Fibroblast of pulmonary artery (primary cell): ENCODE results near the gene GRIN2A.

ENCODE experiments used
- DNase-seq: peaks from one replicate; pipeline ENCODE4 v3.0.0-alpha.2; 2010; ENCODE audit warnings: low read depth
- H3K4me3 ChIP-seq: replicated peaks from 2 replicates; pipeline ENCODE4 v1.5.1; 2011; ENCODE audit warnings: low read depth, mild to moderate bottlenecking, control low read depth, low read length, moderate library complexity
- TF ChIP-seq, protein P1 (sequence below): IDR thresholded peaks from 2 replicates; pipeline ENCODE4 v1.5.1; 2011; ENCODE audit warnings: mild to moderate bottlenecking, control low read depth, low read length, inconsistent platforms; ENCODE audit errors: missing control alignments

The GRIN2A gene

DNA sequence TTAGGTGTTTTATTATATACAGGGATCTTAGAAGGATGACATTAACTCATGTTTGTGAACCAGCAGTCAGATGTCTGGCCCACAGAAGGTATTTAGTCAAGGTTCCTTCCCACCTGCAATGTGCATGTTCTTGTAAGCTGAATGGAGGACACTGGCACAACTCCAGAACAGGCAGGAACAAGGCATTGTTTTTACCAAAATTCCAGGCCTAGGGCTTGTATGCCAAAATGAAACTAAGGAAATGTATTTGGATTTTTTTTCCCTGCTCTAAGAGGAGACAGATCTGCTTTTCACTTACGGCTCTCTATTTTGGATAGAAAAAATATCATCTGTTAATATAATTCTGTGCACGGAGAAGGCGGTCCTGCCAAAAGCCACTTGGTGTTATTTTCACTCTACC lies 312.5 kb downstream of the GRIN2A start:
- DNase-seq, result no peak
- no peak overlapping the region for H3K4me3 ChIP-seq
- TF ChIP-seq, protein P1, sequence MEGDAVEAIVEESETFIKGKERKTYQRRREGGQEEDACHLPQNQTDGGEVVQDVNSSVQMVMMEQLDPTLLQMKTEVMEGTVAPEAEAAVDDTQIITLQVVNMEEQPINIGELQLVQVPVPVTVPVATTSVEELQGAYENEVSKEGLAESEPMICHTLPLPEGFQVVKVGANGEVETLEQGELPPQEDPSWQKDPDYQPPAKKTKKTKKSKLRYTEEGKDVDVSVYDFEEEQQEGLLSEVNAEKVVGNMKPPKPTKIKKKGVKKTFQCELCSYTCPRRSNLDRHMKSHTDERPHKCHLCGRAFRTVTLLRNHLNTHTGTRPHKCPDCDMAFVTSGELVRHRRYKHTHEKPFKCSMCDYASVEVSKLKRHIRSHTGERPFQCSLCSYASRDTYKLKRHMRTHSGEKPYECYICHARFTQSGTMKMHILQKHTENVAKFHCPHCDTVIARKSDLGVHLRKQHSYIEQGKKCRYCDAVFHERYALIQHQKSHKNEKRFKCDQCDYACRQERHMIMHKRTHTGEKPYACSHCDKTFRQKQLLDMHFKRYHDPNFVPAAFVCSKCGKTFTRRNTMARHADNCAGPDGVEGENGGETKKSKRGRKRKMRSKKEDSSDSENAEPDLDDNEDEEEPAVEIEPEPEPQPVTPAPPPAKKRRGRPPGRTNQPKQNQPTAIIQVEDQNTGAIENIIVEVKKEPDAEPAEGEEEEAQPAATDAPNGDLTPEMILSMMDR, result no peak

GRCh38 chr16:9868606-9869149 lies 313.6 kb downstream of the GRIN2A start:
- no peak for DNase-seq
- TF ChIP-seq, protein P1, result no peak
- no peak overlapping the region for H3K4me3 ChIP-seq

DNA sequence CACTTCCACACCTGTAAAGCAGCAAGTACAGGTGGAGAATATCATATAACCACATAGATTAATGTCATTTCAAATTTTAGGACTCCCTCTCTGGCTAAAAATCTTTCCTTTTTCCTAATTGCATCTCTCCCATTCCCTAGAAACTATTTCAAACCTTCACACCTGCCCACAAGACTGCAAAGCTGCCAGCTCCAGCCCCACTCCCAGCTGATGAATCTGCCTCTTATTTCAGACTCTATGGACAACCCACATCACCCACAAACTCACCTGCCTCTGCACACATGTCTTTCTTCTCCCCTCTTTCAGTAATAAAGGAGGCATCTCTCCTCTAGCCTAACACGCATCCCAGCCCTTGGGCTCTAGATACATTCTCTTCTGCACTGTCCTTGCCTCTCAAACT lies 315.1 kb downstream of the GRIN2A start:
- TF ChIP-seq, protein P1, result no peak
- no peak overlapping the region for H3K4me3 ChIP-seq
- no peak for DNase-seq

- TF ChIP-seq, protein P1, result no peak
- H3K4me3 ChIP-seq, result no peak overlapping the region
- DNase-seq, result no peak
Measured at GRCh38 chr16:9864461-9864860, 317.8 kb downstream of the GRIN2A start.

DNA sequence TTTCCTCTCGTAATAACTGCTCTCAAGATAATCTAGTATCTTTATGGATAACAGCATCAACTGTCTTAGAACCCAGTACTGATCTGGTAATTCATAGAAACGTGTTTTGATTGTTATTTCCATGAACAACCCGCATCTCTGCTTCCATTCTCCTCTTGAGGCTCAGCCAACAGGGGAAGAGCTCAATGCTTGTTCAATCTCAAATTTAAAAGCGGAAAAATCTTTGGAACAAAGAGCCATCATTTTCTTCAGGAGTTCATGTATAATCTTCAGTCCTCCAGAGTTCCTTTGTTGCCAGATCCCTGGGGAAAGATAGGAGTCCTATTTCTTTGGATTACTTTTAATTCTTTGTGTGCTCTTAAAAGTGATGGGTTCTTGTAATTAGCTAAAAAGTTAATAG lies 319.9 kb downstream of the GRIN2A start:
- H3K4me3 ChIP-seq, result no peak overlapping the region
- TF ChIP-seq, protein P1, result no peak
- no peak for DNase-seq

GRCh38 chr16:9860876-9861275 lies 321.4 kb downstream of the GRIN2A start:
- peak; percentile 8 for DNase-seq
- TF ChIP-seq, protein P1, result no peak
- no peak overlapping the region for H3K4me3 ChIP-seq

- H3K4me3 ChIP-seq, result no peak overlapping the region
- TF ChIP-seq, protein P1, result no peak
- no peak for DNase-seq
Measured at GRCh38 chr16:9859701-9860327, 322.4 kb downstream of the GRIN2A start.
